Measurements from ENCODE around the gene BRIP1. TPM values are rescaled to one million over a fixed set of nuclear protein-coding genes. Genes with fewer than 3 reads are reported as not detected.
"Not testable (repeated sequence)": the region's sequence is repeated elsewhere in the genome, so short reads cannot be mapped to it uniquely, and the experiment has no call there.

The BRIP1 gene
- total and polyA plus RNA-seq, 4 donors, result 0.13 to 1.4 (median 0.44) TPM

DNA sequence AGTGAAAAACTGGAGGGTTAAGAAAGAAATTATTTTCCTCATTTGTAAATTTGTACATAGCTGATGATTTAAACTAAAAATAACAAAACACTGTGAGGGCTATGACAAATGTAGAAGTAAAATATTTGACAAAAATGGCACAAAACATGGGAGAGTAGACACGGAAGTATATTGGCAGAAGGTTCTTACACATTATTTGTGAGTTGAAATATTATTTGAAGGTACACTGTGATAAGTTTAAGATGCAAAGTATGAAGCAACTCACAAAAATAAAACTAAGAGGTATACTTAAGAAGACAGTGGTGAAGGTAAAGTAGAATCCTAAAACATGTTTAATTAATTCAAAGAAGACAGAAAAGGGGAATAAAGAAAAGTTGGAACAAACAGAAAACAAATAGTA lies 34.6 kb downstream of the BRIP1 start:
- no peaks in the 10 kb centered on the region for H3K36me3 ChIP-seq (ENCODE audit: control insufficient read depth in 1 of 2, insufficient read depth in 2 of 2, low read length in 1 of 2)
- 60 to 65% methylated on average over 1 of the region's 1 CpG for WGBS, 2 donors
- no peaks in the 10 kb centered on the region for H3K27me3 ChIP-seq (ENCODE audit: control insufficient read depth in 1 of 2, insufficient read depth in 2 of 2, low read length in 1 of 2)
- no peaks in the 10 kb centered on the region for H3K4me1 ChIP-seq (ENCODE audit: control insufficient read depth in 1 of 2, insufficient read depth in 2 of 2, low read length in 2 of 2)
- intact Hi-C loops (cut with DNase I), result no loop called here
- H3K9me3 ChIP-seq (ENCODE audit: control insufficient read depth, low read length), result no peaks in the 10 kb centered on the region
- ATAC-seq (ENCODE audit: low FRiP score) (no peak), DNase-seq (no peak)
- no peak overlapping the region for H3K4me3 ChIP-seq (ENCODE audit: low read length in 2 of 2)
- no peak overlapping the region for H3K27ac ChIP-seq (ENCODE audit: low read depth in 1 of 2, low read length in 2 of 2)

GRCh38 chr17:61827649-61828395 lies 35.5 kb downstream of the BRIP1 start:
- Histone ChIP-seq H3K27ac (ENCODE audit: low read depth in 1 of 2, low read length in 2 of 2) (no peak overlapping the region), H3K36me3 (ENCODE audit: control insufficient read depth in 1 of 2, insufficient read depth in 2 of 2, low read length in 1 of 2) (no peaks in the 10 kb centered on the region), H3K27me3 (ENCODE audit: control insufficient read depth in 1 of 2, insufficient read depth in 2 of 2, low read length in 1 of 2) (no peaks in the 10 kb centered on the region), H3K9me3 (ENCODE audit: control insufficient read depth, low read length) (no peaks in the 10 kb centered on the region), H3K4me1 (ENCODE audit: control insufficient read depth in 1 of 2, insufficient read depth in 2 of 2, low read length in 2 of 2) (no peaks in the 10 kb centered on the region), H3K4me3 (ENCODE audit: low read length in 2 of 2) (no peak overlapping the region)
- intact Hi-C loops (cut with DNase I), result no loop called here
- DNase-seq (no peak), ATAC-seq (ENCODE audit: low FRiP score) (no peak)
- WGBS, 2 donors, result 97 to 98% methylated on average over 8 of the region's 8 CpGs

- H3K4me3 ChIP-seq (ENCODE audit: low read length in 2 of 2); DNase-seq; H3K4me1 ChIP-seq (ENCODE audit: control insufficient read depth in 1 of 2, insufficient read depth in 2 of 2, low read length in 2 of 2); H3K27ac ChIP-seq (ENCODE audit: low read depth in 1 of 2, low read length in 2 of 2); H3K27me3 ChIP-seq (ENCODE audit: control insufficient read depth in 1 of 2, insufficient read depth in 2 of 2, low read length in 1 of 2); H3K9me3 ChIP-seq (ENCODE audit: control insufficient read depth, low read length); H3K36me3 ChIP-seq (ENCODE audit: control insufficient read depth in 1 of 2, insufficient read depth in 2 of 2, low read length in 1 of 2); intact Hi-C loops (cut with DNase I); ATAC-seq (ENCODE audit: low FRiP score): not testable (repeated sequence)
- WGBS, 2 donors, result 98 to 100% methylated on average over 1 of the region's 1 CpG
These were observed 36.5 kb downstream of the BRIP1 start for GRCh38 chr17:61826866-61827265.

- H3K4me3 ChIP-seq (ENCODE audit: low read length in 2 of 2); H3K36me3 ChIP-seq (ENCODE audit: control insufficient read depth in 1 of 2, insufficient read depth in 2 of 2, low read length in 1 of 2); H3K9me3 ChIP-seq (ENCODE audit: control insufficient read depth, low read length); ATAC-seq (ENCODE audit: low FRiP score); DNase-seq; H3K4me1 ChIP-seq (ENCODE audit: control insufficient read depth in 1 of 2, insufficient read depth in 2 of 2, low read length in 2 of 2); intact Hi-C loops (cut with DNase I); H3K27me3 ChIP-seq (ENCODE audit: control insufficient read depth in 1 of 2, insufficient read depth in 2 of 2, low read length in 1 of 2); H3K27ac ChIP-seq (ENCODE audit: low read depth in 1 of 2, low read length in 2 of 2): not testable (repeated sequence)
- 94 to 95% methylated on average over 2 of the region's 2 CpGs for WGBS, 2 donors
These were observed 37.1 kb downstream of the BRIP1 start for GRCh38 chr17:61826198-61826597.

- H3K4me3 ChIP-seq (ENCODE audit: low read length in 2 of 2), result no peak overlapping the region
- H3K27ac ChIP-seq (ENCODE audit: low read depth in 1 of 2, low read length in 2 of 2), result no peak overlapping the region
- H3K27me3 ChIP-seq (ENCODE audit: control insufficient read depth in 1 of 2, insufficient read depth in 2 of 2, low read length in 1 of 2), result no peaks in the 10 kb centered on the region
- ATAC-seq (ENCODE audit: low FRiP score), result no peak
- H3K36me3 ChIP-seq (ENCODE audit: control insufficient read depth in 1 of 2, insufficient read depth in 2 of 2, low read length in 1 of 2), result no peaks in the 10 kb centered on the region
- whole genome bisulfite sequencing, 2 donors, result 97 to 98% methylated on average over 2 of the region's 2 CpGs
- H3K4me1 ChIP-seq (ENCODE audit: control insufficient read depth in 1 of 2, insufficient read depth in 2 of 2, low read length in 2 of 2), result no peaks in the 10 kb centered on the region
- intact Hi-C loops (cut with DNase I), result no loop called here
- no peak for DNase-seq
- no peaks in the 10 kb centered on the region for H3K9me3 ChIP-seq (ENCODE audit: control insufficient read depth, low read length)
These were observed 37.7 kb downstream of the BRIP1 start for GRCh38 chr17:61825448-61826137.

DNA sequence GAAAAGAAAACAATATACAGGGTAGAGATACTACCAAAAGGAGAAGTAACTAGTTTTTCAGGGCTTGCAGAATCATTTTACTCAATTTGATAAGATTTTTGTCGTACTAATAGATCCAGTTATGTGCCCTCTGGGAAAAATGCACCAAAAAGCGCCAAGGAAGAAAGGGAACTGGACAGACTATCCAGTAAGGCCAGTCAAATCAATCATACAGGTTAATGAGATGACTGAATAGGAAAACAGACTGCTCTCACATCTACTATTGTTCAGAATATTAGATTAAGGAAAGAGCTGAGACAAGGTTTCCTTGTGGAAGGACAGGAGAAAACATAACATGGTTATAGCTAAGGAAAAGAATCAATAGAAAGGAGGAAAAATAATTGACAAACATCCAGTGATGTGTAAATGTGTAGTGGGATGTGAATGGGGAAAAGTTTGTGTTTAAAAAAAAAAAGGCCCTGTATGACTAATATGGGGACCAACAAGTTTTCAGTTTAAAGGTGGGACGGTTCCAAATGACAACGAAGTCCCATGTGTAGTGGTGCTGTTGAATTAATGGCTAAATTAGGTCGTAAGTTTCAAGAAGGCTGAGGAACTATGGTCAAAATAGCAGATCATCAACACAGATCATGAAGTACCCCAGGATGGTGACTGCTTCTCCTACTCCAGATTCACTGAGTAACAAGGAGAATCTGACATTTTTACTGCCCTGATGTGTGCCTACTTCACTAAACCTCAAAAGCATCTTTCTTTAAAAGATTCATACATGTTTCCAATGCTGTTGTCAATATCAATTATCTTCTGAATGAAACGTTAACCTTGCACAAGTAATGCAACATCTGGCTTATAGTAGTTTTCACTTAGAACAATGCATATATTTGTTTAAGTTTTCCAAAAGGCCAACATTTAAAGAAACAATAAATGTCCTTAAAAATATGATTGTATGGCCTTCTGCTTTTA lies 40.7 kb downstream of the BRIP1 start:
- no peaks in the 10 kb centered on the region for H3K36me3 ChIP-seq (ENCODE audit: control insufficient read depth in 1 of 2, insufficient read depth in 2 of 2, low read length in 1 of 2)
- intact Hi-C loops (cut with DNase I), result no loop called here
- no peaks in the 10 kb centered on the region for H3K27me3 ChIP-seq (ENCODE audit: control insufficient read depth in 1 of 2, insufficient read depth in 2 of 2, low read length in 1 of 2)
- H3K4me3 ChIP-seq (ENCODE audit: low read length in 2 of 2), result no peak overlapping the region
- no peak for ATAC-seq (ENCODE audit: low FRiP score)
- DNase-seq, result no peak
- H3K4me1 ChIP-seq (ENCODE audit: control insufficient read depth in 1 of 2, insufficient read depth in 2 of 2, low read length in 2 of 2), result no peaks in the 10 kb centered on the region
- WGBS, 2 donors, result 79 to 80% methylated on average over 6 of the region's 6 CpGs
- H3K9me3 ChIP-seq (ENCODE audit: control insufficient read depth, low read length), result no peaks in the 10 kb centered on the region
- no peak overlapping the region for H3K27ac ChIP-seq (ENCODE audit: low read depth in 1 of 2, low read length in 2 of 2)

DNA sequence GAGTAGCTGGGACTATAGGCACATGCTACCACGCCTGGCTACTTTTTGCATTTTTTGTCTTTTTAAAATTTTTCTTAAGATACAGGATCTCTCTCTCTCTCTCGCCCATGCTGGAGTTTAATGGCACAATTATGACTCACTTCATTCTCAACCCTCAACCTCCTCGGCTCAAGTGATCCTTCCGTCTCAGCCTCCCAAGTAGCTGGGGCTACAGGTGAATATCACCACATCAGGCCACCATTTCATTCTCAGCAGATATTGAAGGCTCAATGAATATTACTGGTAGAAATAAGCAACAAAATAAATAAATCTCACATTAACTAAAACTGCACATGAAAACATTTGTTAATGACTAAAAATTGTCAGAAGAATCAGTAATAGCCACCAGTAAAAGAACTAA lies 41.7 kb downstream of the BRIP1 start:
- WGBS, 2 donors, result 97 to 99% methylated on average over 4 of the region's 4 CpGs
- no peak overlapping the region for H3K27ac ChIP-seq (ENCODE audit: low read depth in 1 of 2, low read length in 2 of 2)
- intact Hi-C loops (cut with DNase I), result no loop called here
- H3K4me3 ChIP-seq (ENCODE audit: low read length in 2 of 2), result no peak overlapping the region
- H3K27me3 ChIP-seq (ENCODE audit: control insufficient read depth in 1 of 2, insufficient read depth in 2 of 2, low read length in 1 of 2), result no peaks in the 10 kb centered on the region
- H3K36me3 ChIP-seq (ENCODE audit: control insufficient read depth in 1 of 2, insufficient read depth in 2 of 2, low read length in 1 of 2), result no peaks in the 10 kb centered on the region
- H3K9me3 ChIP-seq (ENCODE audit: control insufficient read depth, low read length), result no peaks in the 10 kb centered on the region
- ATAC-seq (ENCODE audit: low FRiP score) (no peak), DNase-seq (no peak)
- H3K4me1 ChIP-seq (ENCODE audit: control insufficient read depth in 1 of 2, insufficient read depth in 2 of 2, low read length in 2 of 2), result no peaks in the 10 kb centered on the region

DNA sequence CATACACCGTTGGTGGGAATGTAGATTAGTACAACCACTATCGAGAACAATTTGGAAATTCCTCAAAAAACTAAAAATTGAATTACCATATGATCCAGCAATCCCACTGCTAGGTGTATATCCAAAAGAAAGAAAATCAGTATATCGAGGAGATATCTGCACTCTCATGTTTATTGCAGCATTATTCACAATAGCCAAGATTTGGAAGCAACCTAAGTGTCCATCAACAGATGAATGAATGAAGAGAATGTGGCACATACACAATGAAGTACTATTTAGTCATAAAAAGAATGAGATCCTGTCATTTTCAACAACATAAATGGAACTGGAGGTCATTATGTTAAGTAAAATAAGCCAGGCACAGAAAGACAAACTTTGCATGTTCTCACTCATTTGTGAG lies 44.1 kb downstream of the BRIP1 start:
- H3K36me3 ChIP-seq (ENCODE audit: control insufficient read depth in 1 of 2, insufficient read depth in 2 of 2, low read length in 1 of 2); H3K4me3 ChIP-seq (ENCODE audit: low read length in 2 of 2); DNase-seq; H3K9me3 ChIP-seq (ENCODE audit: control insufficient read depth, low read length); H3K27me3 ChIP-seq (ENCODE audit: control insufficient read depth in 1 of 2, insufficient read depth in 2 of 2, low read length in 1 of 2); H3K4me1 ChIP-seq (ENCODE audit: control insufficient read depth in 1 of 2, insufficient read depth in 2 of 2, low read length in 2 of 2); H3K27ac ChIP-seq (ENCODE audit: low read depth in 1 of 2, low read length in 2 of 2); ATAC-seq (ENCODE audit: low FRiP score); intact Hi-C loops (cut with DNase I): not testable (repeated sequence)
- WGBS, 2 donors, result 96 to 98% methylated on average over 3 of the region's 3 CpGs

Data from aorta (tissue), 5 donors.